ENCODE results near the gene RANBP3. TPM values are rescaled to one million over a fixed set of nuclear protein-coding genes. Genes with fewer than 3 reads are reported as not detected.
A peak's percentile ranks its signal among the peaks of the same experiment; 100 is the strongest.

RANBP3 gene
- total RNA-seq, 1 donor from 2014 or later: 122 TPM

GRCh38 chr19:5926641-5927440, 51.1 kb downstream of the RANBP3 start:
- H3K4me1 Mint-ChIP-seq: no peaks in the 10 kb centered on the region
- no peak overlapping the region for H3K27ac Mint-ChIP-seq (ENCODE audit: unreplicated experiment)
- H3K36me3 Mint-ChIP-seq (ENCODE audit: low read depth): peaks cover 4% of the 10 kb centered on the region
- DNase-seq (ENCODE audit: low read depth, low spot score): no peak
- no peak for TF ChIP-seq CTCF (conservative IDR thresholded peaks at IDR 0.05)
- H3K4me3 Mint-ChIP-seq: no peak overlapping the region
- H3K27me3 Mint-ChIP-seq (ENCODE audit: low read depth): no peaks in the 10 kb centered on the region
- no peaks in the 10 kb centered on the region for H3K9me3 Mint-ChIP-seq

- TF ChIP-seq CTCF (conservative IDR thresholded peaks at IDR 0.05): no peak
- H3K27ac Mint-ChIP-seq (ENCODE audit: unreplicated experiment): no peak overlapping the region
- no peaks in the 10 kb centered on the region for H3K9me3 Mint-ChIP-seq
- H3K4me1 Mint-ChIP-seq: no peaks in the 10 kb centered on the region
- peaks cover 5% of the 10 kb centered on the region for H3K36me3 Mint-ChIP-seq (ENCODE audit: low read depth)
- no peaks in the 10 kb centered on the region for H3K27me3 Mint-ChIP-seq (ENCODE audit: low read depth)
- DNase-seq (ENCODE audit: low read depth, low spot score): no peak
- H3K4me3 Mint-ChIP-seq: no peak overlapping the region
Measured at GRCh38 chr19:5925830-5926427, 52.0 kb downstream of the RANBP3 start.

DNA sequence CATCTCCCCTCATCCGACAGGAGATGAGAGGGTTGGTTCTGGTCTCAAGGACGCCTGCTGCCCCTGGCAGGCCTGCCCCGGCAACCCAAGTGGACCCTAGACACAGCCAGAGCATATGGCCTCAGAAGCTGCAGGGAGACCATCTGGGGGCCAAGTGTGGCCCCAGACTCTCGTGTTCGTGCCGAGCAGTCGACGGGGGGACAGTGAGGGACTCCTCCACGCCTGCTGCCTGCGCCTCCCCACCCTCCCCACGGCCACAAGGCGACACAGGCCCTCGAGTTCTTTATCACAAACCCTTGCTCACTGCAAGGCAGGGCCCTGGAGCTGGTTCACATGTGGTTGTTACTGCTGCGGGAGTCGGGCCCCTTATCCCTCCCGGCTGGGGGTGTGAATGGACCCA, 54.6 kb downstream of the RANBP3 start:
- Mint-ChIP-seq H3K36me3 (ENCODE audit: low read depth) (peaks cover 3% of the 10 kb centered on the region), H3K4me1 (no peaks in the 10 kb centered on the region), H3K4me3 (peak overlapping the region; percentile 44), H3K27me3 (ENCODE audit: low read depth) (no peaks in the 10 kb centered on the region), H3K9me3 (no peaks in the 10 kb centered on the region), H3K27ac (ENCODE audit: unreplicated experiment) (no peak overlapping the region)
- DNase-seq (ENCODE audit: low read depth, low spot score): no peak
- TF ChIP-seq CTCF (conservative IDR thresholded peaks at IDR 0.05): no peak

- no peaks in the 10 kb centered on the region for H3K4me1 Mint-ChIP-seq
- H3K36me3 Mint-ChIP-seq (ENCODE audit: low read depth): peaks cover 3% of the 10 kb centered on the region
- H3K4me3 Mint-ChIP-seq: no peak overlapping the region
- TF ChIP-seq CTCF (conservative IDR thresholded peaks at IDR 0.05): no peak
- H3K27ac Mint-ChIP-seq (ENCODE audit: unreplicated experiment): no peak overlapping the region
- DNase-seq (ENCODE audit: low read depth, low spot score): no peak
- H3K9me3 Mint-ChIP-seq: no peaks in the 10 kb centered on the region
- H3K27me3 Mint-ChIP-seq (ENCODE audit: low read depth): no peaks in the 10 kb centered on the region
Measured at GRCh38 chr19:5922161-5922545, 55.8 kb downstream of the RANBP3 start.

- no peak for DNase-seq (ENCODE audit: low read depth, low spot score)
- peaks cover 3% of the 10 kb centered on the region for H3K36me3 Mint-ChIP-seq (ENCODE audit: low read depth)
- H3K27ac Mint-ChIP-seq (ENCODE audit: unreplicated experiment): no peak overlapping the region
- H3K9me3 Mint-ChIP-seq: no peaks in the 10 kb centered on the region
- no peak overlapping the region for H3K4me3 Mint-ChIP-seq
- H3K27me3 Mint-ChIP-seq (ENCODE audit: low read depth): no peaks in the 10 kb centered on the region
- no peaks in the 10 kb centered on the region for H3K4me1 Mint-ChIP-seq
- TF ChIP-seq CTCF (conservative IDR thresholded peaks at IDR 0.05): no peak
Measured at GRCh38 chr19:5921516-5922160, 56.3 kb downstream of the RANBP3 start.
